Heart left ventricle (tissue), 16 donors: ENCODE results near the gene SPATA33. TPM values are rescaled to one million over a fixed set of nuclear protein-coding genes. Genes with fewer than 3 reads are reported as not detected.
A peak's percentile ranks its signal among the peaks of the same experiment; 100 is the strongest.
"Not testable (repeated sequence)": the region's sequence is repeated elsewhere in the genome, so short reads cannot be mapped to it uniquely, and the experiment has no call there.

Experiments used
- ATAC-seq, 4 donors: fragments of 200-7000 bp; cut with Tn5 transposase; one replicate each; pipeline ENCODE4 v1.9.1; 2020 to 2022; ENCODE audit warnings: moderate library complexity in 4 of 4, mild to moderate bottlenecking in 3 of 4, moderate number of reproducible peaks in 1 of 4
- DNase-seq, 5 donors: peaks; one replicate each; pipeline ENCODE4 v3.0.0-alpha.2; 2020
- H3K27ac ChIP-seq, 12 donors: fragments of 200-600 bp; sonication (generic) in 4 of 12; one replicate each; pipeline versions ENCODE4 v1.5.0 to v1.8.0; 2016 to 2022; ENCODE audit warnings: mild to moderate bottlenecking in 2 of 12
- H3K27me3 ChIP-seq, 9 donors: fragments of 200-600 bp; sonication (generic) in 2 of 9; one replicate each; pipeline versions ENCODE4 v1.5.1 to v1.8.0; 2016 to 2022; ENCODE audit warnings: mild to moderate bottlenecking in 3 of 9
- H3K36me3 ChIP-seq, 9 donors: fragments of 200-600 bp; sonication (generic) in 2 of 9; one replicate each; pipeline versions ENCODE4 v1.5.0 to v1.8.0; 2018 to 2022; ENCODE audit warnings: mild to moderate bottlenecking in 2 of 9
- H3K4me1 ChIP-seq, 12 donors: fragments of 200-600 bp; sonication (generic) in 4 of 12; one replicate each; pipeline versions ENCODE4 v1.5.0 to v1.8.0; 2016 to 2022; ENCODE audit warnings: mild to moderate bottlenecking in 3 of 12
- H3K4me3 ChIP-seq, 12 donors: fragments of 200-600 bp; sonication (generic) in 4 of 12; one replicate each; pipeline versions ENCODE4 v1.5.0 to v1.8.0; 2017 to 2022; ENCODE audit warnings: mild to moderate bottlenecking in 9 of 12, moderate library complexity in 4 of 12
- H3K9me3 ChIP-seq, 12 donors: fragments of 200-600 bp; sonication (generic) in 4 of 12; one replicate each; pipeline versions ENCODE4 v1.5.0 to v1.8.0; 2016 to 2022; ENCODE audit warnings: mild to moderate bottlenecking in 1 of 12
- POLR2A ChIP-seq, 2 donors: fragments of 450-650 bp; IDR thresholded peaks; one replicate each; pipeline ENCODE4 v1.6.1; 2017; ENCODE audit warnings: antibody characterized with exemption in 2 of 2, mild to moderate bottlenecking in 2 of 2, moderate library complexity in 2 of 2
- WGBS, 4 donors: extraction: QIAGEN DNeasy Blood & Tissue Kit in 2 of 4; methylation state at CpG; one replicate each; pipeline versions ENCODE4 v1.1.5 to v1.1.7; 2013 to 2018; 5-methylcytosine and 5-hydroxymethylcytosine counted together
- intact Hi-C, 10 donors: fragments of 100-400 bp; cut with DNase I; formaldehyde crosslinking; loops; one replicate each; pipeline versions ENCODE4 v1.11.1 to v1.14.2; 2022
- polyA plus RNA-seq, 2 donors: library from polyadenylated mRNA; stranded (reverse); fragments of 200-250 nt; gene quantifications; one replicate each; pipeline ENCODE4 v1.2.3, GENCODE V29; 2013
- total RNA-seq, 9 donors: library from RNA; depleted of rRNA in 2 of 9; stranded (reverse); fragments of >200 nt in 2 of 9; fragmentation: NEBNext Ultra II Directional in 3 of 9; extraction: Animal tissue kit (Norgen Biotek cat#: 25700) in 3 of 9; gene quantifications; one replicate each; pipeline versions ENCODE4 v1.1.0 to v1.2.4, GENCODE V29; 2016 to 2023
- TF ChIP-seq, protein P1 (sequence below), 12 donors: fragments of 200-600 bp; sonication (generic) in 4 of 12; IDR thresholded peaks; one replicate each; pipeline versions ENCODE4 v1.5.0 to v1.8.0; 2018 to 2022; ENCODE audit warnings: antibody characterized with exemption in 12 of 12, mild to moderate bottlenecking in 5 of 12
- donor health status: ischemic (EF 13 %, LVEDD 7.1; RV severe dilation, severe dysfunction).
- donor health status: healthy with polysubstance abuse.
- donor health status: DM: no; HTN: yes; CAD: no.
- donor health status: DM: no; HTN: no; CAD: no.
- donor health status: ischemic (EF 25% LVEDD 6.9; RV normal size, moderate dysfunction).
- donor health status: ischemic (EF 25% LVEDD 5.7; RV mildly dilated, moderate dysfunction).
- donor health status: healthy.
- donor health status: DM: yes; HTN: yes; CAD: no.
- donor health status: ischemic (EF 35%, LVEDD 5.7; RV mildly dilated, moderate dysfunction).
- donor health status: nonischemic (EF 11% LVEDD 7.7; RV severe dilation, severe dysfunction).
- donor health status: DM: yes; HTN: yes; CAD: no.
- donor health status: PGD.
- donor health status: ischemic (EF 29% LVEDD 5.4; RV normal size, mild dysfunction).
- donor health status: nonischemic (EF 23%, LVEDD 6.1; RV moderate dilation, normal function).

Gene SPATA33
- total and polyA plus RNA-seq, 11 donors, result 0.94 to 5.1 (median 3.0) TPM

DNA sequence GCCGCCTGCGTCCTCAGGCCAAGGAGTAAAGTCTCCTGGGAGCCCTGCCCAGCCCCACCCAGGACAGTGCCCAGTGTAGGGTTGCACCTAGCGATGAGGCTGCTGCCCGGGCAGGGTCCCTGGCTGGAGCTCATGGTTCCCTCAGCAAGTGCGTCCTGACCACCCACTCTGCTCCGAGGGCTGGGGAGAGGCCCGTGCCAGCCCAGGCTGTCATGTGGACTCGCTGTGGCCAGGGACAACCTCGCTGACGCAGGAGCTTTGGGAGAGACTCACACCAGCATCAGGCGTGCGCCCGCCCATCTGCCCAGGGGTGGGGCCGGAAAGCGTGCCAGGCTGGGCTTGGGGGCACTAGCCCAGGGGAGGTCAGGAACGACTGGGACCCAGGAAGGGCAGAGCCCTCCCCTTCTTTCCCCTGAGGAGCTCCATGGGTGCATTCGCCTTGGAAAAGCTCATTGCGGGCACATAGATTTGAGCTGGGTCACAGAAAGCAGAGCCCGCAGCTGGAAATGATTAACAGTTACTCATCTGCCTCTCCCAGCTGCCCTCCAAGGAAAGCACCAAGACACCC is 24.5 kb upstream of the SPATA33 start:
- no peak for DNase-seq
- Histone ChIP-seq H3K27me3 (peaks cover 0 to 31% (median 15%) of the 10 kb centered on the region in 9 donors), H3K9me3 (peaks cover 0 to 5% (median 0%) of the 10 kb centered on the region in 12 donors), H3K4me1 (no peaks in the 10 kb centered on the region), H3K4me3 (no peak overlapping the region), H3K36me3 (no peaks in the 10 kb centered on the region), H3K27ac (no peak overlapping the region)
- no peak for ATAC-seq
- TF ChIP-seq, protein P1, sequence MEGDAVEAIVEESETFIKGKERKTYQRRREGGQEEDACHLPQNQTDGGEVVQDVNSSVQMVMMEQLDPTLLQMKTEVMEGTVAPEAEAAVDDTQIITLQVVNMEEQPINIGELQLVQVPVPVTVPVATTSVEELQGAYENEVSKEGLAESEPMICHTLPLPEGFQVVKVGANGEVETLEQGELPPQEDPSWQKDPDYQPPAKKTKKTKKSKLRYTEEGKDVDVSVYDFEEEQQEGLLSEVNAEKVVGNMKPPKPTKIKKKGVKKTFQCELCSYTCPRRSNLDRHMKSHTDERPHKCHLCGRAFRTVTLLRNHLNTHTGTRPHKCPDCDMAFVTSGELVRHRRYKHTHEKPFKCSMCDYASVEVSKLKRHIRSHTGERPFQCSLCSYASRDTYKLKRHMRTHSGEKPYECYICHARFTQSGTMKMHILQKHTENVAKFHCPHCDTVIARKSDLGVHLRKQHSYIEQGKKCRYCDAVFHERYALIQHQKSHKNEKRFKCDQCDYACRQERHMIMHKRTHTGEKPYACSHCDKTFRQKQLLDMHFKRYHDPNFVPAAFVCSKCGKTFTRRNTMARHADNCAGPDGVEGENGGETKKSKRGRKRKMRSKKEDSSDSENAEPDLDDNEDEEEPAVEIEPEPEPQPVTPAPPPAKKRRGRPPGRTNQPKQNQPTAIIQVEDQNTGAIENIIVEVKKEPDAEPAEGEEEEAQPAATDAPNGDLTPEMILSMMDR (IDR thresholded peaks at IDR 0.05), result no peak
- intact Hi-C loops, result loop anchor here in 1 of 10 donors (10.0 kb wide), 1 partner anchor 298 kb away; no protein-coding TSS in a partner anchor
- WGBS, 4 donors, result 75 to 85% (median 81%) methylated on average over 11 to 19 of the region's 19 CpGs

DNA sequence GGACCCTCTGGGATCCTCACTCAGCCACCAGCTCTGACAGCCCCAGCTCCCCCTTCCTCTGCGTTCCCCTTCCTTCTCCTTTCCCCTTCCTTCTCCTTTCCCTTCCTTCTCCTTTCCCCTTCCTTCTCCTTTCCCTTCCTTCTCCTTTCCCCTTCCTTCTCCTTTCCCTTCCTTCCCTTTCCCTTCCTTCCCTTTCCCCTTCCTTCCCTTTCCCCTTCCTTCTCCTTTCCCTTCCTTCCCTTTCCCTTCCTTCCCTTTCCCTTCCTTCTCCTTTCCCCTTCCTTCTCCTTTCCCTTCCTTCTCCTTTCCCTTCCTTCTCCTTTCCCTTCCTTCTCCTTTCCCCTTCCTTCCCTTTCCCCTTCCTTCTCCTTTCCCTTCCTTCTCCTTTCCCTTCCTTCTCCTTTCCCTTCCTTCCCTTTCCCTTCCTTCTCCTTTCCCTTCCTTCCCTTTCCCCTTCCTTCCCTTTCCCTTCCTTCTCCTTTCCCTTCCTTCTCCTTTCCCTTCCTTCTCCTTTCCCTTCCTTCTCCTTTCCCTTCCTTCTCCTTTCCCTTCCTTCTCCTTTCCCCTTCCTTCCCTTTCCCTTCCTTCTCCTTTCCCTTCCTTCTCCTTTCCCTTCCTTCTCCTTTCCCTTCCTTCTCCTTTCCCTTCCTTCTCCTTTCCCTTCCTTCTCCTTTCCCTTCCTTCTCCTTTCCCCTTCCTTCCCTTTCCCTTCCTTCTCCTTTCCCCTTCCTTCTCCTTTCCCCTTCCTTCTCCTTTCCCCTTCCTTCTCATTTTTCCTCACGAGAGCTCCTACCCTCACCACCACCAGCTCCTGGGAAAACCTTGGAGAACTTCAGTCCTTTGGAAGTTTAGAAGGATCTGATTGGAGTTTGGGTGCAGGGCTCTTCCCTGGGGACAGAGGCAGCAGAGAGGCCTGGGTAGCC is 22.9 kb upstream of the SPATA33 start:
- H3K36me3 ChIP-seq, DNase-seq, H3K27ac ChIP-seq, H3K4me3 ChIP-seq, ATAC-seq, H3K9me3 ChIP-seq, H3K4me1 ChIP-seq: not testable (repeated sequence)
- peaks cover 0 to 31% (median 15%) of the 10 kb centered on the region in 9 donors for H3K27me3 ChIP-seq
- 39 to 67% (median 59%) methylated on average over 2 of the region's 2 CpGs for WGBS, 4 donors
- intact Hi-C loops, result loop anchor here in 1 of 10 donors (10.0 kb wide), 1 partner anchor 300 kb away; no protein-coding TSS in a partner anchor

DNA sequence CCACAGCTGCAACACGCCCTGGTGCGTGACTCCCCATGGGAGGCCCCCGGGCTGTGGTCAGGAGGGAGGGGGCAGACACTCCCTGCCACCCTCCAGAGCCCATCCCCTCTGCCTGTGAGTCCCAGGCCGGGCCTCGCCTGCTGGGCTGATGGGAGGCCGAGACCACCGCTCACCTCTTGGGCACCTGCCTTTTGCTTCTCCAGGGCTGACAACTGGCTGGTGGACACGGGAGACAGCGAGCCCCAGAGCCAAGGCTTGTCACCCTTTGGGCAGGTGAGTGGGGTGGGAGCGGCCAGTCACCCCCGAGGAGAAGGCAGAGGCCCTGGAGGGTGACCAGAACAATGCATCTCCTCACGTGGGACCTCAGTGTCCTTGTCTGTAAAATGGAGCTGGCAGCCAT is 21.0 kb upstream of the SPATA33 start:
- ATAC-seq (no peak), DNase-seq (peak in 1 of 5 donors; percentile 60)
- TF ChIP-seq POLR2A (IDR thresholded peaks at IDR 0.05), result no peak
- TF ChIP-seq, protein P1 (IDR thresholded peaks at IDR 0.05), result no peak
- intact Hi-C loops, result loop anchor here in 1 of 10 donors (10.0 kb wide), 1 partner anchor 302 kb away; no protein-coding TSS in a partner anchor
- peaks cover 0 to 22% (median 15%) of the 10 kb centered on the region in 9 donors for H3K27me3 ChIP-seq
- H3K4me3 ChIP-seq, result no peak overlapping the region
- no peaks in the 10 kb centered on the region for H3K36me3 ChIP-seq
- H3K4me1 ChIP-seq, result peaks cover 0 to 15% (median 7%) of the 10 kb centered on the region in 12 donors
- H3K27ac ChIP-seq, result no peak overlapping the region
- no peaks in the 10 kb centered on the region for H3K9me3 ChIP-seq
- 72 to 87% (median 86%) methylated on average over 8 to 12 of the region's 12 CpGs for WGBS, 4 donors

- TF ChIP-seq, protein P1 (IDR thresholded peaks at IDR 0.05), result no peak
- WGBS, 4 donors, result 58 to 74% (median 70%) methylated on average over 10 of the region's 10 CpGs
- intact Hi-C loops, result loop anchor here in 1 of 10 donors (10.0 kb wide), 1 partner anchor 303 kb away; no protein-coding TSS in a partner anchor
- no peak for DNase-seq
- H3K9me3 ChIP-seq, result no peaks in the 10 kb centered on the region
- H3K4me1 ChIP-seq, result peaks cover 0 to 16% (median 7%) of the 10 kb centered on the region in 12 donors
- H3K27me3 ChIP-seq, result peaks cover 0 to 15% (median 13%) of the 10 kb centered on the region in 9 donors
- no peak overlapping the region for H3K4me3 ChIP-seq
- ATAC-seq, result no peak
- no peak overlapping the region for H3K27ac ChIP-seq
- no peaks in the 10 kb centered on the region for H3K36me3 ChIP-seq
Measured at GRCh38 chr16:89637379-89637778, 20.3 kb upstream of the SPATA33 start.
